ENCODE data around the gene TFAP2A.

Gene TFAP2A

DNA sequence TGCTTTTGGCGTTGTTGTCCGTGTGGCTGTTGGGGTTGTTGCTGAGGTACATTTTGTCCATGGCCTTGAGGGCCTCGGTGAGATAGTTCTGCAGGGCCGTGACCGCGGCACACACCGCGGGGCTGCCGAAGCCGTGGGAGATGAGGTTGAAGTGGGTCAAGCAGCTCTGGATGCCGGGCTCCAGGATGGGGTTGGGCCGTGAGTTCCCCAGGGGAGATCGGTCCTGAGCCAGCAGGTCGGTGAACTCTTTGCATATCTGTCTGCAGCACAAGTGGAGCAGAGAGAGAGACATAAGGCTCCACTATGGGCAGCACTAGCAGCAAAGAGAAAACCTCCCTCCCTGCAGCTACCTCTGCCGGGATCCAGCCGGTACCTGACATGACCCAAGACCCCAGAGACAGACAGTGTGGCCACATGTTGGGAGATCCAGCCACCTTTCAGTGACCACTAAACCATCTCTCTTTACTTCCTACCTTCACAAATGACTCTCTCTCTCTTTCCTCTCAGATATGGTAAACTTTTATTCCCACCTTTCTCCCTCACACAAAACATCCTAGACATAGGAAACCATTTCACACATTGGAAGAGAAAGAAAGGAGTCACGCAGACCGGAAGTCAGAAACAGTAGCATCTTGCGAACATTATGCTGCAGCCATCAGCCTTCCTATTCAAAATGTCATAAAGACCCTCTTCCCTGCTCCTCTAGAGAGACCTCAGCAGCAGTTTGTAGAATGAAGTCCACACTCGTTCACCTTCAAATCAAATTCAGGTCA lies 16.2 kb downstream of the TFAP2A start:
- DNase-seq, result no peak

DNA sequence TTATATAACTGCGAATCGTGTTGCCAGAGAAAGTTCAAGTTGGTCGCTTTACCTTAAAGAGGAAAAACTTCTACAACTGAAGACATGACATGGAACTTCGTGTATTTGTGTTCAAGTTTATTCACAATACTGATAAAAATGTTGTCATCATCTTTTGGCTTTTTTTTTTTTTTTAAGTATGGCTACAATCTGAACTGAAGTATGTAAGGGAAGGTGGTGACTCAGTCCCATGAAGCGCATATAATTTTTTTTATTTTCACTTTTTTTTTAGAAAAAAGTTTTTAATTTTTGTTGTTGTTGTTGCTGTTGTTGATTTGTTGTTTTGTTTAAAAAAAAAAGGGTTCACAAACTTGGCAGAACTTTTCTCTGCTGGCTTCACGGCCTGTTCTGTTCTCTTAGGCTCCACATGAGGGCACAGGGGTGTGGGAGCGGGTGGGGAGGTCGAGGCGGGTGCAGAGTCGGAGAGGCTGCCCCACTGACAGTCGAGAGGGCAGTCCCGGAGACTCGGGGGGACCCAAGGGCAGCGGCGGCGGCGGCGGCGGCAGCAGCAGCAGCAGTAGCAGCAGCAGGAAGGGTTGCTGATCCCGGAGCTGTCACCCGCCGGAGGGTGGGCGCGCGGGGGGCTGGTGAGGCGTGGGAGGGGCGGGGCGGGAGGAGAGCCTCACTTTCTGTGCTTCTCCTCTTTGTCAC lies 17.0 kb downstream of the TFAP2A start:
- no peak for DNase-seq

DNA sequence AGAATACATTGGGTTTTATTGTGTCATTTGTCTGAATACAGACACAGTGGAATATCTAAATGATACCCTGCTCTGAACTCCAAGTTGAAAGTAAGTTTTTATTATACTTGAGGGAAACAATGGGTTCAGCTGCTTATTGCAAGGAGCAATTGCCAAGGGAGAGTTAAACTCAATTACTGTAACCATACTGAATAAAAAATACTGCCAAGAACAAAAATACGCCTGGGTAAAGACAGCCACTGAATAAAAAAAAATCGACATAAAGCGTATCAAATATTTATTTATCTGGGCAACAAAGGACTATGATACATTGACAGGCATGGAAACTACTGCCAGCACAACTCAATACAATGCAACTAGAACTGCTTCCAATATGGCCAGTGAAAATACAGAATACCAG lies 18.1 kb downstream of the TFAP2A start:
- no peak for DNase-seq

DNA sequence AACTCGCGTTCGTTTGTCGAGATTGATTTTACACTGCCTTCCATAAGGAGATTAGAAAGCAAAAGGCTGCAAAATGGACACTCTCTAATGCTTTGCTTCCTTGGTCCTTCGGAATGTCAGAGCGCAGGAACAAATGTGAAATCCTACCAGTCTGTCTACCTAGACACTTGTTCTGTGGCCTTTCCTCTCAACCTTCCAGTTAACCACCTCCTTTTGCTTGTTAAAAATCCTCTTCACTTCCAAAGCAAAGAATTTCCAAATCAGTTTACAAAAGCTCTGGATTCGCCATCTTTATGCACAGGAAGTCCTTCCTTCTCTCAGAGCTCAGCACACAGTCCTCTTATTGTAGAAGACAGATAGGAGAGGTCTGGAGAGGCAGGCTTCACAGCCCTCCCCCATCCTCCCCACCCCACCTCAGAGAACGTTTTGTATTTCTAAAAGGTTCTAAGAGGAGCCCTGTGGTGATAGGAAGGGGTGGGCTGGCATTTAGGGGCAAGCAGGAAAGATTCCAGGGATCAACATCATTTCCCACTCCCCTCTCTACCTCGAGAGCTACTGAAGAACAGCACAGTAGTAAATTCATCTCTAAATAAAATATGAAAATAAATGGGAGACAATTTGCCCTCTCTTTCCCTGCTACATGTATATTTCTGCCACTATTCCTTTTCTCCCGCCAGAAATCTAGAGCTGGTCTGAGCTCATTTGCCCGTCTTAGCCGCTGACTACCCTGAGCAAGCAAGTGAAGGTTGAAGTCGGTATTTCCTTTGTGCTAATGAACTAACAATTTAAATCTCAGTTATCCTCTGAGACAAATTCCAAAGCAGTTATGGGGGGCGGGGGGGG lies 18.9 kb downstream of the TFAP2A start:
- no peak for DNase-seq

DNA sequence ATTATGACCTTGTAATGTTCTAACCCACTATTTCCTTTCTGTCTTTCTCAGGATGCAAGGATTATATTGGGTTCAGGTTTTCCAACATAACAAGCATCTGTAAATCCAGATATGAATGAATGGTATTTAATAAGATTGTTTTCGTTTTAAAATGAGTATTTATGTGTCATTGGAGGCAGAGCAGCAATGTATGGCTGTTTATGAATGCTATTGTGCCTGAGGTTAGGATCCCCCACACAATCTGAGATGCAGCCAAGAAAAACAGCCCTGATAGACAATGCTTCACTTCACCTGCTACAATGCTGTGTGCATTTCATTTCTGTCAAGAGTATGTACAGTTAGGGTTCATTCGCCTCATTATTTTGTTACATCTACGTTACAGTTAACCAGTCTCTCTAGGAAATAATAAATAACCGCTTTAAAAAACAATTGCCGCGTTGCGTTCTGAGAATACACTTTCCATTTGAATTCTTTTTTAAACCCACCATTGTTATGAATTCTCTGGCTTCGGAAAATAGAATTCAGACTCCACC lies 19.6 kb downstream of the TFAP2A start:
- no peak for DNase-seq

DNA sequence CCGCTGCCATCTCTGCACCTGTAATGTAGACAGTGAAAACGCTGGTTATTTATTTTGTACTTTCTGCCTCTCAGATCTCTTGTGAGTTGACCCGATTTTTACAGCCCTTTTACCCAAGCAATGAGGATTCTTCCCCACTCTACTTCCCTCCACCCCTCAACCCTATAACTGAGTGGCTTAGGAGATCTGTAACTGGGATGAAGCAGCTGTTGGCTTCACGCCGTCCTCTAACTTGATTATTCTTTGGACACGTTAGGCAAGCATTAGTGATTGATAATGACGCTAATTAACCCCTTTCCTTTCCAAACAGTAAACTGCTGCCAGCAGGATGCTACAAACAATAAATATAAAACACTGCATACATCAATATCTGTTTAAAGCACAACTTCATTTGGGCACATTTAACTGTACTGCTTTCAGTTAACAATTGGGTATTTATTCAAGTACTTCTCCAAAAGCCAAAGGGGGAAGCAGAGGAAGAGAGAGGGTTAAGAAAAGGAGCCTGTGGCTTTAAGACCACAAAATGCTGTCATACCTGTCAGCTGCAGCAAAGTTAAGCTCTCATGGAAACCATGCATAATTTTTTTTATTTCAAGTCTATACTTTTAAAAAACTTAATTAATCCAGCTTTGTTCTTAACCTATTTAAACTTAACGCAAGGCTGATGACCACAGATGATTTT lies 21.2 kb downstream of the TFAP2A start:
- DNase-seq, result no peak

DNA sequence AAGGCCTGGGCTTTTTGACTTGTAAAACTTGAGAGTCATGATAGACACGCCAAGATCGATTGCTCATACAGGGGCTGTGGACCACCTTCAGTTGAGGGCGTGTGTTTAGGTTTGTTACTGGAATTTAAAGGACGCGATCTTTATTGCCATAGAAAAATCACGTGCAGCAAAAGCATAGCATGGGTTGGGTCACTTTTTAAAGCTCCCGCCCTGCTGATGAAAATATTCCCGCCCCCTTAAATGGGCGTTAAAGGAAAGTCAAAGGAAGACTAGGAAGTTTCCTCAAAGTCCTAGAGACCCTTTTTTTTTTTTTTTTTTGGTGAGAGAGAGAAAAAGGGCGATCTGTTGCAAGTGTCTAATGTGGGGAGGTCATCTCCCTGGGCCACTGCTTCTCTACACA lies 23.1 kb downstream of the TFAP2A start:
- no peak for DNase-seq

DNA sequence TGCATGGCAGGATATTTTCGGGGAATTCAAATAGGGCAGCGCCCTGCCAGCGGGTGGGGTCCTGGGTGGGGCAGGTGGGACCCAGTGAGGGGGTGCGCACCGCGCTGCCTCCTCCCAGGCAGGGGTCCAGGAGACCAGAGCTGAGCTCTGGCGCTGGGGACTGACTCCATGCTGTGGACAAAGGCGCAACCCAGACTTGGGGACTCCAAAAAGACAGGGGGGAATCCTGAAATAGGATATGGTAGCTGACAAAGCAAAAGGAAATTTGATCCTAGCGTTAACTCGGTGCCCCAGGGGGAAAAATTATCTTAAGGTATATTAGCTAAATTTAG lies 23.6 kb downstream of the TFAP2A start:
- no peak for DNase-seq

DNA sequence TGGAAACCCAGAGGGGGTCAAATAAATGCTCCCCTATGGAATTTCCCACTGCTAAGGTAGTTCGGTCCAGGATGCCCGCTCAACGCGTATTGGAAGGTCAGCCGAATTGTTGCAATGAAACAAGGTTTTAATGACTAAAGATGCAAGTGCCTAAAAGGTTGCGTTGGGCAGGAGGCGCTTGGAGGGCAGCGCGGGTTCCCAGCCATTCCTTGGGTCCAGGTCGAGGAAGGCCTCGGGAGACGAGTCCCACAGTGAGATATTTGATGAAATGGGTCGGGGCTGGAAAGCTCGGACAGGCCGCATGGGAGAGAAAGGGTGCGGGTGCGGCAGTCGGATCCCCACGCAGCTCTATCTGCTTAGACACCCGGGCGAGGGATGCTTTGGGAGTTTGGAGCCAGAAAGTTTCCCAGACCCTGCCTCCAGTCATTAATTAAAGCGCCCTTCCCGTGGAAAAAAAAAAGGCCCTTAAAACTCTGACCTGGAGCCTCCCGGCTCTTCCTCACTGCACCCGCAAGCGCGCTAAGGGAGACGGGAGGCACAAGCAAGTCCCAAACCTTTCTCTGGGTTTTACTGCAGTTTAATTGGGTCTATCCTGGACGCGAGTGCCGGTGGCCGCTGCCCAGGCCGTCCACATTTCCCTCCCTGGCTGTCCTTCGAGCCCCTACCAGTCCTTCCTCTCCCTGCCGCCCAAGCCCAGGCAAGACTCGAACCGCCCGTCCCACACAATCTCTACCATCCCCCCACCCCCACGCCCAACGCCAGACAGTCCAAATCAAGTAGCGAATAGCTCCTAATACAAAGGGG lies 24.2 kb downstream of the TFAP2A start:
- no peak for DNase-seq

DNA sequence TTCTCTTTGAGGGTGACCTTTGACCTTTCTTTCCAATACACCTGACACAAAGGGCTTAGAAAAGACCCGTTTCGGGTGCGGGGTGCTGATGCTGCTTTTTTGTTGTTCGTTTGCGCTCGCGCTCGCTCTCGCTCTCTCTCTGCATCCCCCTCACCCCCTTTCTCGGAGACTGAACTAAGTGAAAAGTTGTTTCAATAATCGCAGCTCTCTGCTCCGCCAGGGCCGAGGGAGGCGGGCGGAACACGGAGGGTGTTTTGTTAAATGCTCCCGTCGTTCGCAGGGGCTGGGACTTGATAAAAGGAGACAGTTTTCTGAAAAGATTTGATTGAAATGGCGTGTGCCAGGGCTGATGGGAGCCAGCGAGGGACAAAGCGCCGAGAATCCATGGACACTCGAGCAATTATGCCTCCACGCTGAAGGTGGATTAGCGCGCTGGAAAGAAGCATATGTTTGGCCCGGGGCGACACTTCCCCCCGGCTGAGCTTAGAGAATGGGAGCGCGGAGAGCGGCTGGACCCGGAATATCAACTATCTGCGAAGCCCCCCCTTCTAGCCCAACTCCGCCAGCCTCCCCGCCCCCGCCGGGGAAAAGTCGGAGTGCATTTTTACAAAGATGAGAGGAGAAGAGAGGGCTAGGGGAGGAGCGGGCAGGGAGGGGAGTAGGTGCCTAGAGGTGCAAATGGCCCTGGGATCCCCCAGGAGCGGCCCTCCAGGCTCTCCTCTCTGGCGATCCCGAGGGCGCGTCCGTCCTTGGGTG lies 25.0 kb downstream of the TFAP2A start:
- no peak for DNase-seq

DNA sequence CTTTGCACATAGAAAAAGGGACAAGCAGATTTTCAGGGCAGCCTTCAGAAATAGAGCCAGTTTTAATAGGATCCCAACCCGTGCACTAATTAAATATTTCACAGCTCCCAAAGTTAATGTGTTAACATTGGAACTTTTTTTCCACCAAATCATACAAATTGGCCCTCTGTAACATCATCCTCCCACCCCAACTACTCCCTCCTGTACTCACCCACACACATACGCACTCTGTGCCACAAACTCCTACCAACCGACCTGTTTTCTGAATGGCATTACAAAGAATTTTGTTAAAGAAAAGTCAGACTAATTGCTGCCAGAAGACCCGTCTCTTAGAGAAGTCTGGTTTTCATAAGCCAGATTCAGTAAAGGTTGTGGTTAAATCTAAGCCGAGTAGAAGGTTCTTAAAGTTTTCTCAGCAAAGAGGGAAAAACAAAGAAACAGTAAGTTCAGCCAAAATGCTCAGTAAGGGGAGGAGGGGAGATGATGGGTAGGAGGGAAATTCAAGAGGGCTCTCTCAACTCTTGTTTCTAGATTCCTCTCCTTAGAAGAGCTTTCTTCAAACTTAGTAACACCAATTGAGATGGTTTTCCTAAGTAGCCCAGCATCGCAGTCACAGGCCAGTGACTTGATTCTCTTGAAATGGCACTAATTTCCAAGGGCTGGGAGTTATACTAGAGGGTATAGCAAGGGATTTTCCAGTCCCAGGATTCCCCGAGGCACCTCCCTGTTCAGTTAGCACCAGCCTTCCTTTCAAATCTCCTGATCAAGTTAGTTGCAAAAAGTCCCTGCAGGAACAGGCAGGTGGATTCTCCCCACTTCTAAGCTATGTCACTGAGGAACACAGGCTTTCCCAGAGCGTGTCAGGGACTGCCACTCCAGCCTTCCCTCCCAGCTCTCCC lies 27.9 kb downstream of the TFAP2A start:
- no peak for DNase-seq

DNA sequence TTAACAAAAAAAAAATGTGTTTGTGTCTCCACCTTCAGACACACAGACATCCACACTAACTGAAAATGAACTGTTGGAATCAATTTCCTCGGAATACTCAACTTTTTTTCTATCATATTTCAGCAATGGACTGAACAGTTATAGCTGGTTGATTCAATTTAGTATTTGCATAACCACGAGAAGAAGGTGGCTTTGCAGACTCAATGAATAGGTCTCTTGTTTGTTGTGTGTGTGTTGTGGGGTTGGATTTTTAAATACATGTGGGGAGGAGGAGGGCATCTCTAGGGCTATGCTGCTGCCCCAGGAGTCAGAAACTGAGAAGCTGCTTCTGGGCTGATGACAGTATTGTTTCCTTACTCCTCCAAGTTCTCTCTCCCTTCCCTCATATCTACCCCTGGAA lies 28.7 kb downstream of the TFAP2A start:
- no peak for DNase-seq

DNA sequence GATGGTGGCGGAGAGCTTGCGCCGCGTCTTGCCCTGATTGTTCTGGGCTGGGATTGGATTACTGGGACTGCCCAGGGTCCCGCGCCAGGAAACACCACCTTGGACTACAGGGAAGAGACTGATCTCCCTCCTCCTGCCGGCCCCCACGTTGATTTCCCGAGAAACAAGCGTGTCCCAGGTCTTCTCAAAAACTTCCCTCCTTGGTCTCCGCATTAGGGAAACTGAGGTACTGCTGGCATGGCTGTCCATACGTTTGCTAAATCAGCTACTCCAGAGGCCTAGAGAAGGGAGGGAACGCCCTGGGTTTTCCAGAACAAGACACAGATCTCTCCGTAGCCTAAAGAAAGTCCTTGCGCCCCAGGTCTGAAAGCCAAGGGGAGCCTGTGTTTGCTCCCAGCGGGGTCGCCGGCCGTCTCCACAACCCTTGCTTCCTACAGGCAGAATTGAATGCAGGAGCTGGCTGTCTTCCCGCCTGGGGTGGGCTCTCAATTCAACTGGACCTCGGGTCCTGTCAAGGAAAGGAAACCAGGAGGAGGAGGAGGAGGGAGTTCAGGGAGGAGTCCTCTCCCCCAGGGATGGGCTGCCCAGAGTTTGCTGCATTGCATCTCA lies 29.2 kb downstream of the TFAP2A start:
- DNase-seq, result no peak

DNA sequence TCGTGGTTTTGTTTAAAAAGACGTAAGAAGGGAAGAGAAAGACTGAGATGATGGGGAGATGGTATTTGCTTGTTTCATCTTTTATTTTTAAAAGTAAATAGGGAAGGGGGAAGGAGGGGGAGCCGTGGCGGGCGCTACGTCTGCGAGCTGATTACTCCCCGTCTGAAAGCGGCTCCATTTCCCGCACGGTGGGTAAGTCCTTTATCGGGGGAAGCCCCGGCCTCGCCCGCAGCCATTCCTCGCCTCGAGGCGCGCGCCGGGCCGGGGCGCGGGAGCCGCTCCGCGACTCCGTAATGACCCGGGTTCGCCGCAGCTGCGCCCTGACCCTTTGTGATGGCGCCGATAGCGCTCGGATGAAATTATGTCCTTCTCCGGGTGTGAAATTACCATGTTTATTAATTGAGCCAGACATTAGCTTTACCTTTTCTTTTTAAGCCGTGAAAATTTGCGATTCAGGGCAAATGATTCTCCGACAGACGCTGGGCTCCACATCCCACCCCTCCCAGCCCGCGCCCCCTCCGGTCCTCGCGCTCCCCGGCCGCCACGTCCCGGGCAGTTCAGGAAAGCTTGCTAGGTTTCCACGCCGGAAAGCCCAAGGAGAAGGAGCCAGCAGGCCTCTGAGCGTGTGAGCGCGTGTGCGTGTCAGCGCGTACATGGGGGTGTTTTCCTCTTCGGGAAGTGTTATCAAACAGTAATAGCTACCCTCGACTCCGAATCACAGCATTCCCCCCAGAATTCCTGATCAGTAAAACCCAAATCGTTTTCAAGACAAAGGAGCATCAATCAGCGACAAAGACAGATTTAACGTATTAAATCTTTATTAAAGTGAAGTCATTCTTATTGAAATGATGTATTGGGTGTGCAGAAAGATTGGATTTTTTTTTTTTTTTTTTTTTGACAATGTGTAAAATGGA lies 30.0 kb downstream of the TFAP2A start:
- no peak for DNase-seq

DNA sequence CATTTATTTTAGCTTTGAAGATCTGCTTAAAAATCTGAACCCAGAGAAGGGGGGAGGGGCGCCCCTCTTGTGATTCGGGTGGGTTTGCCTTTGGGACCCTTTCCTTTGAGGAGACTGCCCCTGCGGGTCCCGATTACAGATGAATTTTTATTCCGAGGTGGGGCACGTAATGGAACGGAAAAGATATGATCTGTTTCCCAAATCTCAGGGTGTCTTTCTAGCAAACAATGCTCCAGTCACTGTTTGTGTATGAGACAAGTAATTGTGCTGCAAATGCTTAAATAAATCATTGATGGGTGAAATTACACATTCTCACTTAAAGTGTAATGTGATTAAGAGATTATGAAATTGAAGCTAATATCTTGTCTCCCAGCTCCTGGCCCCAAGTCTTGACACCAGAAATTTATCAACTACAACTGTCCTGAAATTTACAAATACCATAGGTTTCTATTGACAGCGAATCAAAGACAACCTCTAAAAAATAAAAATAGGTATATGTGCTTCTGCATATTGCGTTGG lies 30.7 kb downstream of the TFAP2A start:
- no peak for DNase-seq

DNA sequence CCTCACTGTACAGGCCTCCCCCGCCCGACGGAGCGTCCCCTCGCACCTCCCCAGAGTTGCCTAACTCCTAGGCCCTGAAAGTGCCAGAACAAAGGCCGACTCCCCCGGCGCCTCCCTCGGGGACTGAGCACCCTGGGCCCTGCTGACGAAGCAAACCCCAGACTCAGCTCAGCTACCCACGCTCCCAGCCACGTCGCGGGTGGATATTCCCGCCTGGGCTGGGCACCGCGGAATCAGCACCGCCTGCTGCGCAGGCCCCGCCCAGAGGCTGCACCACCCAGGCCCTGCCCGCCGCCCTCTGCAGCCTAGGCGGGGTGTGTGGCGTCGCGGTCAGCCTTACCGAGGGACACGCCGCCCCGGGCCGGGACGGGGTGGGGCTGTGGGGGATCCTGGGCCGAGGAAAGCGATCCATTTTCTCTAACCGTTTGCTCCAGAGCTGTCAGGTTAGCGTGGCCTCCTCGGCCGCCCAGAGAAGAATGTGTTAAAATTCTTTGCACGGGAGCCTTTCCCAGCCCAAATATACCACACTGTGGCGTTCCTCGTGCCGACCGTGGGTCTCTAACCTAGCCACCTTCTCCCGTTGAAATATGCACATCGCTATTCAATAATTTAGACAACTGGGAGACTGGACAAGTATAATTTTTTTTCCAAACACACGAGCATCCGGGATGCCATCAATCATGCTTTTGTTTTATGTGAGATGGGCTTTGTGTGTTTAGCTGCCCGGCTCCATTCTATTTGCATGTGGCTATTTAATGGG lies 31.4 kb downstream of the TFAP2A start:
- no peak for DNase-seq

DNA sequence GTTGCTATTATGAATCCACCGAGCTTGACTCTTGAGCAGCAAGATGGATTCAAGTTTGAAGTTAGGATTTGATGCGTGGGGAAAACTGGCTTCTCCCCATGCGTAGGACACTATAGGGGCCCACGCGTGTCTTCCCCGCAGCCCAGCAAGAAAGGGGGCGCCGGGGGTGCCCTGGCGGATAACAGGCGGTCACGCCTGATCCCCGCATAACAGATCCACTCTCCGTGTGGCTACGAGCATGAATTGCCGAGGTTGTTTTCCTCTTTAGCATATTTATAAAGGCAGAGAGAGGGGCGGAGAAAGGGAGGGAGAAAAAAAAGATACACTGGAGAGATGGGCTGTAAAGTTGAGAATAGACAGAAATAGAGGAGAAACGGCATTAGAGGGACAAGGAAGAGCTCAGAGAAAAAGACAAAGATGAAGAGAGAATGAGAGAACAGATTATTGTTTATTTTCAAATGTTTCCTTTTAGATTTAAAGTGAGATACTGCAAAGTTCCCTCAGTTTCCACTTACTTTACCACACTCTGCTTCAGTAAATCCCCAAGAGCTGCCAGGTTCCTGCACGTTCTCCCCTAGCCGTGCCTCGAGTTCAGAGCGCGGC lies 32.0 kb downstream of the TFAP2A start:
- DNase-seq, result no peak

Data from stimulated activated CD4-positive, alpha-beta T cell treated with anti-CD3 and anti-CD28 coated beads, Interleukin-4, amount 100 ng/mL, for 24 hours (primary cell).